GM19397 (cell line): ENCODE measurements around the gene OPA1.

ENCODE experiments used
- ATAC-seq: cut with Tn5 transposase; IDR thresholded peaks from one replicate; pipeline ENCODE4 v1.9.1; 2021; ENCODE audit warnings: mild to moderate bottlenecking, moderate library complexity; ENCODE audit not compliant: unreplicated experiment

The OPA1 gene

DNA sequence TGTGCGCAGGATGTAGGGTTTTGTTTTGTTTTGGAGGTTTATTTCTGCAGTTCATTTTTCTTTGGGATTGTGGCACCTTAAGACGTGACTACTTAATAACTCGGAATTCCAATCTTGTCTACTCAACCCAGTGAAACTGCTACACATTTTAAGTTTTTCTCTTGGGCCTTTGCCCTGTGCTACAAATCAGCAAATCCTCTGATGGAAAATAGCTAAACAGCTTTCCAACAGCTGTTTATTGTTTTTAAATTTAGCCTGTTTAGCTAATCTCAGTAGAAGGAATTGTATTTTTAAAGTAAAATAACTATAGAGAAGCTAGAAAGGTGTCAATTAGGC is 48.4 kb downstream of the OPA1 start:
- ATAC-seq: no peak

DNA sequence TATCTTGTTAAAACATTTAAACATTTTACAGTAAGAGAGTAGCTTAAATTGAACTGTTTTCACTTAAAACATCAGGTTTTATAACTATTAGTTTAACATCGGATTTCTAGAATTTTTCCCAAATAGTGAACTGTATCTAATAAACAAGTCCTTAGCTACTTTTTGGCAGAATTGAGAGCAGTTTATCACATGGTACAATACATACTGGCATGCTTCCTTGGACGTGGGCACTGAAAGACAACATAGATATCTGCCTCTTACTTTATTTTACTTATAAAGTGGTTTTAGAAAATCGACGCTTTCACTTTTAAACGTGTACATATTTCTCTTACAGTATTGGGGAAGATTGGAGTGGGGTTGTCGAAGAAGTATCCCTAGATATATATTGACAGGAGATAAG is 52.8 kb downstream of the OPA1 start:
- ATAC-seq: no peak

DNA sequence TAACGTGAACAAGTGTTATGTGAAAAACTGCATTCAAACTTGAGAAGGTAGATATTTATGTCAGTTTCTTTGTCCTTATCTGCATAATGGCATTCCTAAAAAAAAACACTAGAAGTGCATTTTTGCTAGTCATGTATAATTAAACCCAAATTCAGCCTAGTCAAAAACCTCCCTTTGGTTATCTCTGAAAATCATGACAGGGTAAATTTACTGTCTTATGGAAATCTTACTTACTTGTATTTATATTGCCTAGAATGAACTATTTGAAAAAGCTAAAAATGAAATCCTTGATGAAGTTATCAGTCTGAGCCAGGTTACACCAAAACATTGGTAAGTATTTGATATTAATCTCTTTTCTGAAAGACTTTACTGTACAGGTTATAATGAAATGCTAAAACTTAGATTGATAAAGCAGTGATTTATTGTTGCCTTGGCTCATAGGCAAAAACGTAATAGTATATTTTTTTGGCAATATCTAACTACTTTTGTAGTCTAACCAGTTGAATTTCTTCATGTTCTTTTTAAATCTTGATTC is 55.6 kb downstream of the OPA1 start:
- ATAC-seq: no peak

DNA sequence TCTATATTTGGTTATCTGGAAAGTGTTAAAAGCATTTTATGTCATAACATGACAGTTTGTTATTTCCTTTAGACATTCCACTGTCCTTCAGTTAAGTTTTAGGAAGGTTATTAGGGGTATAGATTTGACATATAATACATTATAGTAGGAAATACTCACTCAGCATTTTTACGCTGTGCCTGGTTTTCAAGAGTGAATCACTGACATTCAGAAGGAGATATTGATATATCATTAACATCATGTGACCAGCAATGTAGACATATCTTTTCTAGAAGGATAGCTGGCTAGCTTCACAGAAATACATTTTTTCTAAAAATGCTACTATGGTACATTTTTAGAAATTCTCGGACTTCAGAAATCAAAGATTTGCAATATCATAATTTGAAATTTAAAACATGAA is 57.6 kb downstream of the OPA1 start:
- no peak for ATAC-seq

DNA sequence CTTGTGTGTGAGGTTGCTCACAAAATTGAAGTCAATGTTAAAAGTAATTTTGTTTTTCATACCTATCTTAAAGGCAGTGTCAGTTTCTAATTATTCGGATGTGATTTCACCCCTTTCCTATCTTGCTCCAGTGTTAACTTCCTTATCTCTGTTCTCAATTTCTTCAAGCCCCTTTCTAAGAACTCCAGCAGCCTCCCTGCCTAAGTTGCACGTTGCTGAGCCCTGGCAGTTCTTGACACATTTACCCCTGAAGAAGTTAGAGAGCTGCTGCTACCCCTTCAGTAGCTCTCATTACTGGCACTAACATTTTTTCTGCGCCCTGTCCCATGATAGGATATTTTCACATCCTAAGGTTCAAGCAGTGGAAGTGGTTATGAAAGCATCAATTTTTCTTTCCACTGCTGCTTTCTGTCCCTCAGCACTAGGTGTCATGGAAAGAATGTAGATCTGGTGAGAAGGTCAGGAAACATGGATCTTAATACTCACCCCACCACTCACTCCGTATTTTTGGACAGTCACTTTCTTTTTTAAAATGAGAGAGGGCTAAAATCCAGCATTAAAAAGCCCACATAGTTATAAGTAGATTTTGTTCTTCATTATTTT is 62.9 kb downstream of the OPA1 start:
- ATAC-seq: no peak

DNA sequence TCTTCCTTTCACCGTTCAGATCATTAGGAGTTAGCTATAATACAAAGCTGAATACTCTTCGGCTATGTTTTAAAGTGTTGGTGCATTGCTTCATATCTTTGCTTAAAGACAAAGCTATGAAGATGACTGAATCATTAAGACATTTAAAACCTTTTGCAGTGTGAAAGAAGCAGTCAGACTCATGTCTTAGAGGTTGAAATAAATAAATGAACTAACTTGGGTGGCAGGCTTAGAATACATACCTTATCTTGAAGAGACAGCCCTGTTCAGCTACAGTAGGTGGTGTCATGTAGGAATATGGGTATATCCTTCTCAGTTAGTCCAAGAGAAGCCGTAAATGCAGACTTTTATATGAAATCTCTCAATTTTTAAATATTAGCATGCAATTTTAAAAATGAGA is 63.4 kb downstream of the OPA1 start:
- no peak for ATAC-seq

DNA sequence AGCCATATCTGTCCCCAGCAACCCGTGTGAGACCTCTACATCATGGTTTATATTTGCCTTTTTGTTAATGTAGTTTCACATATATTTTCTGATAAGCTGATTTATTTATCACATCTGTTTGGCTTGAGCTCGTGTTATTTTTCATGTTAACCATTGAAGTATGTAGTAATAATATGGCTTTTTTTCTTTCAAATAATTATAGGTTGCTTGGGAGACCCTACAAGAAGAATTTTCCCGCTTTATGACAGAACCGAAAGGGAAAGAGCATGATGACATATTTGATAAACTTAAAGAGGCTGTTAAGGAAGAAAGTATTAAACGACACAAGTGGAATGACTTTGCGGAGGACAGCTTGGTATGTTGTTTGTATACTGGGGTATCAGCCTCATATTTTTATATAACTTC is 63.9 kb downstream of the OPA1 start:
- ATAC-seq: no peak

DNA sequence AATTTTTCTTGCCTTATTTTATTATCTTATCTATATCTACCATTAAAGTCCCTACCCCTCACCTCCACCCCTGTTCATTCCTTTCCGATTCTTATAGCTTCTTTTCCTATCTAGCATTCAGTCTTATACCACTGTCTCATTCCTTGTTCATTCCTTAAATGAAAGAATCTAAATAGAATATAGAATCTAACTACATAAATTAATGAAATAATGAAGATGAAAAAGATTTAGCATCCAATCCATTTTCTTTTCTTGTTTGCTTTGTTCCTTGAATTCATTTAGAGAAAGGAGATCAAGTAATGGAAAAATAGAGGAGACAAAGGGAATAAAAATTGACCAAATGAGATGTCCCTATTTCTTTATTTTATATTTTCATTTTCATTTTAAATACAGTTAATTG is 67.2 kb downstream of the OPA1 start:
- no peak for ATAC-seq

DNA sequence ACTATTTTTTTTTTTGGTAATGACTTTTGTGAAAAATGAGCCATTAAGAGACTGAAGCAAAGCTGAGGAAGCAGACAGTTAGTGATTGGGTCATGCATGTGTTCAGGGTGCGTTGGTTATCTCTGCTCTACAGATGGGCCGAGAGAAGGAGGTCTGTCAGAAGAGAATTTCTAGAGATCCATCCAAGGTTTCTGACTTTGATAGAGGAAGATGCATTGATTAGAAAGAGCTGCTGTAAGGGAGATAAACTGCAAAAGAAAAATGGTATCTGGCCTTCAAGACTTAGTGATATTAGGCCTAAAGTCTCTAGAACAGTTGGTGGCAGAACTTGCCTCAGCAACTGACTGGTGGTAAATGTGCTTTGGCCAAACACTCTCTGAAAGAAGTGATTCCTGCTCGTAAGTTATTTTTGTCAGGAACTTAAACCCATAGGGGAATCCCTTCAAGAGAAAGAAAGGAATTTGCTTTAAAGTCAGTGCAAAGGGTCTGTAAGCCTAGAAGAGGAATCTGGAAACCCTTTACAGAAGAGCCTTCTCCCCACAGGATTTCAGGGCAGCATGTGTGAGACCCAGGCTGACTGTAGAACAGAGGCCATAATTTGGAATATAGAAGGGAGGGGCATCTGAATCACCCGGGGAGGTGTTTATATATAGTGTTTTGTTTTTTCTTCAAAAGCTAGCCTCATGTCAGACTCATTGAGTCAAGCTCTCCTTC is 67.8 kb downstream of the OPA1 start:
- ATAC-seq: no peak

DNA sequence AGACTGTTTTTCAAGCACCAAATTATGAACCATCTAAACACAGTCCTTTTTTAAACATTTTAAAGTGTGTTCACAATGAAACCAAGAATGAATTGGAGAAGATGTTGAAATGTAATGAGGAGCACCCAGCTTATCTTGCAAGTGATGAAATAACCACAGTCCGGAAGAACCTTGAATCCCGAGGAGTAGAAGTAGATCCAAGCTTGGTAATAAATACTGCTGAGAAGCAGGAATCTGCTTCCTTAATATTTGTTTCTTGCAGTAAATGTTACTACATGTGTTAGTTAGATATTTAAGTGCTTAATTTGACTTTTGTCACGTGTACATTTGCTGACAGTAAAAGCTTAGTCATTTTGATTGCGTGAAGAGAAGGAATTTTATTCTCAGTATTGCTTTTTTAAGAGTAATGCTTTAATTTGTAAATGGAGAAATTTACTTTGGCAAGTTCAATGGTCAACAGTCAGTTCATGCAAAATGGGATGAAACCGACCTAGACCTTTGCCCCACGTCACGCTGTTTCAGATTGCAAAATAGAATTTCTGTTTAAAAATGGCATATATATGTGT is 69.8 kb downstream of the OPA1 start:
- ATAC-seq: no peak

DNA sequence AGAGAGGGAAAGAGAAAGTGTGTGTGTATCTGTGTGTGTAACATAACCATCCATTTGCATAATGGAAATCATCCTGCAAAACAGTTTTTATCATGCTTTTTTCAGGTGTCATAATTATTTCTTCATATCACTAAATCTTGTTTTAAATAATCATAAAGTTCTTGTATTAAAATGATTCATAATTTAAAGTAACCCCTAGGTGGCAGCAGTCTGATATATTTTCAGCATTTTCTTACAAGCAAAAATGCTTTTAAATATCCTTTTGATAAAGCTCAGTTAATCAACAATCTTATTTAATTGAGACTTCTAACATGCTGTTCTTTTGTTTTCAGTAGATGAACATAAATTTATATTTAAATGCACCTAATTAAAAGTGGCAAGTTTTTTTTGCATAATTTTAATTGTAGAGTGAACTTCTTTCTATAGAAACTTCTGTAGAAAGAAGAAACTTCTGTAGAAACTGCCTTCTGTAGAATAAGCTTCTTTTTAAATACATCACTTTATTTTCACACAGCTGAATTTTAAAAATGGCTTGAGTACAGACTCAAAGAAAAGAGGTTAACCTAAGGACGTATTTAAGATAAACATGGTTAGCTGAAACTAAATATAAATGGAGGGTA is 72.5 kb downstream of the OPA1 start:
- ATAC-seq: no peak

DNA sequence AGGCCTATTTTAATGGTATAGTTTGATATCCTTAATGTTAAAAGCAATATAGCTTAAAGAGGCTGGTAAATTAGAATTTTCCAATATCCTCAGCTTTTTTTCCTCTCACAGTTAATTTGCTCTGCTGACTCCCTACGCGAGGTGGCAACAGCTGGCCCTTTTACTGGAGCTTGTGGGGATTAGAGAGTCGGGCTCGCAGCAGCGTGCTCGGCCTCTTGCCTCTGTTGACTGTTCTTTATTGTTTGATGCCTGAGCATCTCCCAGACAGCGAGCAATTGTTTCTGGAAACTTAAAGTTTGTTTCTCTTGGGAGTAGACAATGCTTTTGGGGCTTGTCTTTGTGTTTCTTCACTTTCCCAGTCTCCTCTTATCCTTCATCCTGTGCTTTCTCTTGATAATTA is 80.8 kb downstream of the OPA1 start:
- ATAC-seq: no peak

DNA sequence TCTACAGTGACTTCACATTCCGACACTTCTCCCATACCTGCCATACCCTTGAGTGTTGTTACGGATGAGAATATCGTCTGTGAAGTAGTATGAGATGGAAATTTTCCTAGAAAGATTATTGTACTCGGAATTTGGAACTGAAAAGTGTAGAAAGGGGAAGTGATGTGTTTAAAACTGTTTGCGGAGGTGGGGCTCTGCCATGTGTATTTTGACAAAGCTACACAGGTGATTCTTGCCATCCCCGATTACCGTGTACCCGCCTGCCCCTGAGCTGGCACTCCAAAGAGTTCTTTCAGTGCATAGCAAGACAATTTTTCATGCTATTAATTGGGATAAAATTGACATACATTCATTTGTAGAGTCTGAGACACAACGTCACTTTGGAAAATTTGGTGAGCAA is 81.7 kb downstream of the OPA1 start:
- ATAC-seq: no peak

DNA sequence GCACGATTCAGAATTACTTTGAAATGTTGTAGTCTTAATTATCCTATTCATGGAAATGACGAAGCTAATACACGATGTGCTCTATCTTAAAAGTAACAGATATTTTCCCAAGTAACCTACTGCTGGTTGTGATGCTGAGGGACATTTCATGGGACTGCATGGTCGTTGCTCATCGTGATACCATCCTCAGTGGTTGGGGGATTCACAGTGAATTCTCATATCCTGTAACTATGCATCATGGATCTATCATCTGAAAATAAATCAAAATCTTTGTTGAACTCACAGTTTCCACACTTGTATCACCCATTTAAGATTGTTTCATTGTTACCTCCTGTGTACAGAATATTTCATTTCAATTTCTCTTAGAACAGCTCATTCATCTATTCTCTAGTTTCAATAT is 84.7 kb downstream of the OPA1 start:
- ATAC-seq: no peak

DNA sequence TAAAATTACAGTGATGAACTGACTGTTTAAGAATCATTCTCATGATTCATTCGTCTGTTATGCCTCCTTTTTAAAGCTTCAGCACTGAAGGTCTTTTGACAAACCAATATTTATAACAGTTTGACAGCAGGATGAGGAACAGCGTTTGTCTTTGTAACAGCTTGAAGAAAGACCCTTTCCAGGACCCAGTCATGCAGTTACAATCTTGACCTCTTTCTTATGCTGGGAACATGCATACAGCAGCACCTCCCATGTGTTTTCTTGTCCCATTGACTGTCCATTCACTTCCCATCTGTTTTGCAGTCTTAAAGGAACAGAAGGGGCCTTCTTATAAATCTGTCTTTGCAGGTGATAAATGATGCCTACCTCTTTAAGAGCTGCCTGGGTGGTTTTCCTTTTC is 87.2 kb downstream of the OPA1 start:
- no peak for ATAC-seq

DNA sequence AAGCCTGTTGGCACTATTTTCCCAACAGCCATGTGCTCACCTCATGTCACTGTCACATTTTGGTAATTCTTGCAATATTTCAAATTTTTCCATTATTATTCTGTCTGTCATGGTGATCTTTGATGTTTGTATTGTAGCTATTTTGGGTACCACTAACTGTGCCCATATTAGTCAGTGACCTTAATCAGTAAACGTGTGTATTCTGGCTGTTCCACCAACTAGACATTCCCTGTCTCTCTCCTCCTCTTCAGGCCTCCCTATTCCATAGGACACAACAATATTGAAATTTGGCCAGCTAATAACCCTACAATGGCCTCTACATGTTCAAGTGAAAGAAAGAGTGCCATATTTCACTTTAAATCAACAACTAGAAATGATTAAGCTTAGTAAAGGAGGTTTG is 88.6 kb downstream of the OPA1 start:
- ATAC-seq: no peak

DNA sequence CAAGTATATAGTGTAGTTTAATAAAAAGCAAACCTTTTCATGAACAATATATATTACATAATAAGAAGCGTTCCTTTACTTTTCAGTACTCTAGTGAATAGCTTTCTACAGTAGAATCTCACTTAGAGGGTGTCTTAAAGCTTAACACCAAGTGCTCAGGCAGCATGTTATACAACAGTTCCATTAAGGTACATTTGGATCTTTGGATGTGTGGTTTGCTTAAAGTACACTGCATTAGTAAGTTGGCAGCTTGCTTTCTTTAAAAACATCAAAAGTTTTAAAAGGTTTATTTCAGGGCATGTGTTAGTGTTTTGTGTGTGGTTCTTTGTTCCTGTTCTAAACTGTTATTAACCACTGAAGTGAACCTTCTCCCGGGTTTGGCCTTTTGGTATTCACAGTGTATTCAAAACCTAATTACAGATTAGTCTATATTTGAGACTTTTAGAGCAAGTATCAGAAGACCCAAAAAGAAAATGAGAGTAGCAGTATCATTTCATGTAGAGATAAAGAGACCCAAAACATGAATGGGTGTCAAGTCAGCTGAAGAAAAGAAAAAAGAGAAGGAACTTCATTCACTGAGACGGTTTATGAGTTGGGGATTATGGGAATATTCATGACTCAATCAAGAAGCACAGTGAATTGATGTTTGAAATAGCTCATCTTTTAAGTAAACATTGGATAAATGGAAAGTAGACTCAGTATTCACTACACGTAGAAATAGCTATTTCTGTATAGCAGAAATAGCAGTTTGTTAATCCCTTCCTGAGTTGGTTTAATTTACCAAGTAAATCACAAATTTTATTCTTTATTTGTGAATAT is 93.9 kb downstream of the OPA1 start:
- ATAC-seq: no peak

DNA sequence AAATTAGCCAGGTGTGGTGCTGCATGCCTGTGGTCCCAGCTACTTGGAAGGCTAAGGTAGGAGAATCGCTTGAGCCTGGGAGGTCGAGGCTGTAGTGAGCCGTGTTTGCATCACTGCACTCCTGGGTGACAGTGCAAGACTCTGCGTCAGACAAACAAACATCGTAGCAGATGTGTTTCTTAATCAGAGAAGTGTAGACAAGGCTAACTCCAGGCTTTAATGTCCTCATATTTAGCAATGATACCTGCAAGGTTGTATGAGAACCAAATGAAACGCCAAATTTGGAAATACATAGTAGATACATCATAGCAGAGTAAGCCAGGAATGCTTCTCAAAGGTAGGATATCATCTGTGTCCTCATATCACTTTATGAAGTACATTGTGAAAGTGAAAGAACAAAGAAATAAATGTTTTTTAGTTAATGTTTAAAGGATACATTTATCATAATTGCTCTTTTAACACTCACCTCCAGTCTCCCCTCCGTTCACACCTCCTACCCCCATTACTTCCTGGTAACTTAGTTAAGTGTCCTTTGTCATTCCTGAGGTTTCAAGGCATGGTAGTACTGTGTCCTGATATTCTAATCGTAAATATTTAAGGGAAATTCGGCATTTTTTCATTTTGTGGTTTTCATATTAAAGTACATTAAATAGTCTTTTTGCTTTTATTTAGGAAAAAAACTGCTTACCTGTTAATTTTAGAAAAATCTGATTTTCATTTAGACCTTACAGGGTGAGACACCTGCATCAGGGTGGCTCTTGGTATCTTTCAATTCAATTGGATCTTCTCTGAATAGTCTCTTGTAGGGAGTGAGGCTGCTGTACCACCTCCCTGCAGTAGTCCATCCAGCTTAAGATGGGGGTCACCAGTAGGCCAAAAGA is 96.1 kb downstream of the OPA1 start:
- no peak for ATAC-seq

DNA sequence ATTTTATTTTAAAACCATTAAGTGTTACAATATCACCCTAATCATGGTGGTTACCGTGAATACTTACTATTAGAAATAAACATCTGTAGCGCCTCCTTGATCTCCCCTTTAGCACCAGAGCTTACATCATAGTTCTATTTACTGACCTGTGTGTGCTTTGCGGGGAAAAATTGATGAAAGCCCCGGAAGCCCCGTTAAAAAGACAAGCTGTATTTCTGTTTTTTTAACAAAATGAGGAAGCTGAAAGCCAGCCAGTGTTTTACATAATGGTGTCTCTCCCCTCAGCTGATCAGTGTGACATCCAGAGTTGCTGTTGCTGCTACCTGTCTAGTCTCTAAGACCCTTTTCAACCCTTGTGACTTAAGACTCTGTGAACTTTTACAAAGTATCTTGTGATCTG is 100.8 kb downstream of the OPA1 start:
- peak; percentile 69 for ATAC-seq

DNA sequence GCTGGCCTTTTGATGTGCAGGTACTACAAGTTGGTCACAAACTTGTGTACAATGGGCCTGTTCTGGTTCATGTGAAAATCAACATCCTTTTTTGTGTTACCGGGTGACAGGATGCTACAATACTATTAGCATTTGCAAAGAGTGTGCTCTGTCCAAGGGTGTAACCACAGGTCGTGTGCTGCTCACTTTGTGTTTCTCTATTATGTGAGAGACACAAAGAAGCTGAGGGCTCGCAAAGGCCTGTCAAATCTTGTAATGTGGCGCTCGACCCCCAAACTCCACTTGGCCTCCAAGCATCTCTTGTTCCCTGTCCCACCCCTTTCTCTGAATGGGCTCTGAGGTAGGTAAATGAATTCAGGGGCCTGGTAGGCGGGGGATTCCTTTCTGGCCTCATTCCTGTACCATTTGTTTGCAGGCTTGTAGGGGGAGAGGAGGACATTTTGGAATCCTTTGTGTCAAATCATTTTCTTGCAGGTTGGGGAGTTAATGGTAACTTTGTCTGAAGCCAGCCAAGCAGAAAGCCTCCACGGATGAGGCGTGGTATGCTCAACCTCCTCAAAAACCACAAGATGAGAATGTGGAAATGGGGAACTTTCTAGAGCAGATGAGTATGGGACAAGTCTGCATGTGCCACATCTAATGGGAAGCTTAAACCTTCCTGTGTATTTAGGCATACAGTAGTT is 109.1 kb downstream of the OPA1 start:
- ATAC-seq: peak; percentile 65
